Neural progenitor cell (in vitro differentiated cells): Measurements from ENCODE around the gene UFC1. TPM values are rescaled to one million over a fixed set of nuclear protein-coding genes. Genes with fewer than 3 reads are reported as not detected.
A peak's percentile ranks its signal among the peaks of the same experiment; 100 is the strongest.

Source experiments
- DNase-seq: peaks from one replicate; pipeline ENCODE4 v3.0.0-alpha.2; 2016; ENCODE audit warnings: low spot score
- H2AFZ ChIP-seq: fragments of 200-600 bp; sonication (generic); replicated peaks from 2 replicates; pipeline ENCODE4 v1.6.1; 2016; ENCODE audit warnings: antibody characterized with exemption
- H3F3A ChIP-seq: fragments of 200-600 bp; sonication (generic); 2 replicates; pipeline ENCODE4 v1.6.1; 2016; ENCODE audit warnings: antibody characterized with exemption, low read depth
- H3K27ac ChIP-seq: fragments of 200-600 bp; sonication (generic); 2 replicates; pipeline ENCODE4 v1.5.1; 2016; ENCODE audit warnings: mild to moderate bottlenecking
- H3K27me3 ChIP-seq: fragments of 200-600 bp; sonication (generic); 2 replicates; pipeline ENCODE4 v1.6.1; 2016; ENCODE audit warnings: mild to moderate bottlenecking, moderate library complexity
- H3K36me3 ChIP-seq: fragments of 200-600 bp; sonication (generic); 2 replicates; pipeline ENCODE4 v1.5.1; 2016
- H3K4me1 ChIP-seq: fragments of 200-600 bp; sonication (generic); 2 replicates; pipeline ENCODE4 v1.6.1; 2016; ENCODE audit warnings: mixed run types
- H3K4me2 ChIP-seq: fragments of 200-600 bp; sonication (generic); 2 replicates; pipeline ENCODE4 v1.6.1; 2016
- H3K4me3 ChIP-seq: fragments of 200-600 bp; sonication (generic); 2 replicates; pipeline ENCODE4 v1.5.1; 2016
- H3K79me2 ChIP-seq: fragments of 200-600 bp; sonication (generic); 2 replicates; pipeline ENCODE4 v1.6.1; 2016; ENCODE audit warnings: low read depth
- H3K9ac ChIP-seq: fragments of 200-600 bp; sonication (generic); 2 replicates; pipeline ENCODE4 v1.6.1; 2016
- H3K9me3 ChIP-seq: fragments of 200-600 bp; sonication (generic); 2 replicates; pipeline ENCODE4 v1.5.1; 2016; ENCODE audit warnings: low read depth
- H4K20me1 ChIP-seq: fragments of 200-600 bp; sonication (generic); 2 replicates; pipeline ENCODE4 v1.6.1; 2016; ENCODE audit warnings: low read depth
- H3K27ac Mint-ChIP-seq: 3 replicates; pipeline ENCODE4 v1.8.0; 2021; ENCODE audit warnings: mixed read lengths
- H3K27me3 Mint-ChIP-seq: 2 replicates; pipeline ENCODE4 v1.8.0; 2022; ENCODE audit warnings: low read depth, mild to moderate bottlenecking, inconsistent platforms, moderate library complexity, mixed read lengths; ENCODE audit not compliant: insufficient read depth
- H3K36me3 Mint-ChIP-seq: 3 replicates; pipeline ENCODE4 v1.8.0; 2021; ENCODE audit warnings: mixed read lengths
- H3K4me1 Mint-ChIP-seq: 3 replicates; pipeline ENCODE4 v1.8.0; 2021; ENCODE audit warnings: mixed read lengths
- H3K4me3 Mint-ChIP-seq: 3 replicates; pipeline ENCODE4 v1.8.0; 2021; ENCODE audit warnings: mild to moderate bottlenecking, moderate library complexity, mixed read lengths
- H3K9me3 Mint-ChIP-seq: 3 replicates; pipeline ENCODE4 v1.8.0; 2020; ENCODE audit warnings: mixed read lengths
- CTCF ChIP-seq: fragments of 200-600 bp; sonication (generic); IDR thresholded peaks from 2 replicates; pipeline ENCODE4 v1.5.1; 2017; ENCODE audit warnings: antibody characterized with exemption, mild to moderate bottlenecking
- EZH2 ChIP-seq: fragments of 200-600 bp; sonication (generic); IDR thresholded peaks from 2 replicates; pipeline ENCODE4 v1.6.1; 2017; ENCODE audit warnings: antibody characterized with exemption, mild to moderate bottlenecking, moderate library complexity
- EZH2phosphoT487 ChIP-seq: fragments of 200-600 bp; sonication (generic); IDR thresholded peaks from 2 replicates; pipeline ENCODE4 v1.6.1; 2017; ENCODE audit warnings: antibody characterized with exemption
- total RNA-seq: library from RNA; depleted of rRNA; stranded (reverse); fragments of >200 nt; gene quantifications from 2 replicates; pipeline ENCODE4 v1.2.3, GENCODE V29; 2015; ENCODE audit warnings: low replicate concordance

UFC1 gene
- total RNA-seq, 1 donor from 2014 or later = 114 TPM

DNA sequence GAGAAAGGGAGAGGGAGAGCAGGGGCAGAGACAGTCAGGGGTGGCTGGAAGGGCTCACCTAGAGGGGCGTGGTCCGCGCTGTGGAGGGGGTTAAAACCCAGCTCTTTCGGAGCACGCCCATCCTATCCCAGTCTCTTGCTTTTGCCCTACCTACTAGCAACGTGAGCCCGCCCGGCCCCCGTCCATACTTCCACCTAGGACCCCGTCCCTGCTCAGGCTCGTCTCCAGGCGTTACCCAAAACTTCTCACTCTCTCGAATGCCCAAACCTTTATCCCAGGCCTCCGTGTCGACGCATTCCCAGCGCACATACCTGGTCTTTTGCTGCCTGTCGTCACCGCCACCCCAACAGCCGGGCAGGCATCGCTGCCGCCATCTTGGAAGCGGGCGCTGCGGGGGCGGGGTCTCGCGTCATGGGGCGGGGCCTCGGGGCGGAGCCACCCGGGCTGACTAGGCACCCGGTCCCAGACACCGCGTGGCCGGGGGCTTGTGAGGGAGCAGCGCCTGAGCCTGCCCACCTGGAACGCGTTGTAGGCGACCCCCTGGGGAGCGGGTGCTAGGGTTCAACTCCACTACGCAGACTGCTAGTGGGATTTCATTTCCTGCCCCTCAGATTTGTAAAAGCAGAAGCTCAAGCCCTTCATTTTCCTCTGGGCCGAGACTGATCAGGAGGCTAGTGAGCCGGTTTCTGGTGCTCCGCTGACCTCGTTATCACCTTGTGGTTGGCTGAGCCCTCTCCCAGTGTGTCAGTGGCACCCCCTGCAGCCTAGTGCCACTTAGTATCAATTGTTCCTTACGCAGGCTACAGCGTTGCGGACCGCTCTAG, 23.5 kb downstream of the UFC1 start, which contains the start of gene B4GALT3:
Gene B4GALT3 (minus strand): TSS at position 396 of the 824 bp plus-strand sequence. CDS start 1,447 bp downstream, outside the sequence.
- Mint-ChIP-seq H3K27ac (peak within 1 kb of the TSS; percentile 99), H3K36me3 (peaks cover 20% of the 10 kb centered on the region), H3K27me3 (peaks cover 3% of the 10 kb centered on the region), H3K4me3 (peak within 1 kb of the TSS; percentile 99), H3K4me1 (peaks cover 24% of the 10 kb centered on the region), H3K9me3 (no peaks in the 10 kb centered on the region)
- peak within 1 kb of the TSS; percentile 98 for H2AFZ ChIP-seq
- peak within 1 kb of the TSS; percentile 94 for H3K4me2 ChIP-seq
- no peaks in the 10 kb centered on the region for H3K79me2 ChIP-seq
- peak within 1 kb of the TSS; percentile 49 for H3K9ac ChIP-seq
- no peaks in the 10 kb centered on the region for H4K20me1 ChIP-seq
- H3F3A ChIP-seq = peaks cover 10% of the 10 kb centered on the region
- DNase-seq = peak; percentile 90
- H3K9me3 ChIP-seq = no peaks in the 10 kb centered on the region
- no peaks in the 10 kb centered on the region for H3K36me3 ChIP-seq
- peak; percentile 21 for TF ChIP-seq CTCF
- TF ChIP-seq EZH2phosphoT487 = no peak
- no peaks in the 10 kb centered on the region for H3K4me1 ChIP-seq
- H3K4me3 ChIP-seq = peak within 1 kb of the TSS; percentile 82
- peaks cover 10% of the 10 kb centered on the region for H3K27me3 ChIP-seq
- no peak within 1 kb of the TSS for H3K27ac ChIP-seq

- peaks cover 10% of the 10 kb centered on the region for H3K27me3 ChIP-seq
- peak overlapping the region; percentile 82 for H3K4me3 ChIP-seq
- H3K4me2 ChIP-seq = peak overlapping the region; percentile 94
- no peak for TF ChIP-seq EZH2
- TF ChIP-seq CTCF = no peak
- no peak for TF ChIP-seq EZH2phosphoT487
- H2AFZ ChIP-seq = peak overlapping the region; percentile 98
- peaks cover 24% of the 10 kb centered on the region for H3K4me1 Mint-ChIP-seq
- H3K36me3 ChIP-seq = no peaks in the 10 kb centered on the region
- H3F3A ChIP-seq = peaks cover 10% of the 10 kb centered on the region
- no peak overlapping the region for H3K27ac ChIP-seq
- no peaks in the 10 kb centered on the region for H3K79me2 ChIP-seq
- no peak overlapping the region for H3K9ac ChIP-seq
- no peaks in the 10 kb centered on the region for H4K20me1 ChIP-seq
- DNase-seq = no peak
- peaks cover 3% of the 10 kb centered on the region for H3K27me3 Mint-ChIP-seq
- H3K36me3 Mint-ChIP-seq = peaks cover 17% of the 10 kb centered on the region
- H3K27ac Mint-ChIP-seq = peak overlapping the region; percentile 16
- peak overlapping the region; percentile 99 for H3K4me3 Mint-ChIP-seq
- H3K9me3 Mint-ChIP-seq = no peaks in the 10 kb centered on the region
- no peaks in the 10 kb centered on the region for H3K9me3 ChIP-seq
- H3K4me1 ChIP-seq = no peaks in the 10 kb centered on the region
These were observed 24.1 kb downstream of the UFC1 start for GRCh38 chr1:161177936-161178244.

GRCh38 chr1:161179698-161180097, 25.9 kb downstream of the UFC1 start:
- H3F3A ChIP-seq = peaks cover 10% of the 10 kb centered on the region
- peaks cover 10% of the 10 kb centered on the region for H3K27me3 ChIP-seq
- TF ChIP-seq EZH2 (no peak), EZH2phosphoT487 (no peak), CTCF (no peak)
- Mint-ChIP-seq H3K4me1 (peaks cover 24% of the 10 kb centered on the region), H3K27ac (no peak overlapping the region), H3K36me3 (peaks cover 10% of the 10 kb centered on the region), H3K9me3 (no peaks in the 10 kb centered on the region), H3K4me3 (no peak overlapping the region), H3K27me3 (peaks cover 8% of the 10 kb centered on the region)
- no peaks in the 10 kb centered on the region for H3K4me1 ChIP-seq
- no peaks in the 10 kb centered on the region for H3K9me3 ChIP-seq
- no peak overlapping the region for H3K4me3 ChIP-seq
- H3K36me3 ChIP-seq = no peaks in the 10 kb centered on the region
- H3K4me2 ChIP-seq = no peak overlapping the region
- H4K20me1 ChIP-seq = no peaks in the 10 kb centered on the region
- H3K27ac ChIP-seq = no peak overlapping the region
- no peak for DNase-seq
- H2AFZ ChIP-seq = no peak overlapping the region
- no peaks in the 10 kb centered on the region for H3K79me2 ChIP-seq
- no peak overlapping the region for H3K9ac ChIP-seq
